Measurements from ENCODE around the gene NIPBL.

Gene NIPBL

GRCh38 chr5:36988396-36988795 lies 111.8 kb downstream of the NIPBL start:
- H3K18ac ChIP-seq (ENCODE audit: low read length): no peak overlapping the region
- H4K8ac ChIP-seq (ENCODE audit: low read depth, low read length): no peak overlapping the region
- no peaks in the 10 kb centered on the region for H3K4me1 ChIP-seq (ENCODE audit: control insufficient read depth in 2 of 2, insufficient read depth in 1 of 2, low read depth in 1 of 2, low read length in 2 of 2)
- H3K4ac ChIP-seq (ENCODE audit: low read length): no peak overlapping the region
- no peak overlapping the region for H3K14ac ChIP-seq (ENCODE audit: low read length)
- H3K36me3 ChIP-seq (replicated peaks in 1 of 2; ENCODE audit: control insufficient read depth in 2 of 2, insufficient read depth in 2 of 2, low read length in 2 of 2): peaks cover 0 to 35% of the 10 kb centered on the region in 2 donors
- H2BK12ac ChIP-seq (ENCODE audit: low read length): no peak overlapping the region
- H3K4me2 ChIP-seq (ENCODE audit: insufficient read depth, low read length, poor library complexity, severe bottlenecking): no peak overlapping the region
- H3K4me3 ChIP-seq (ENCODE audit: low read length in 2 of 2): no peak overlapping the region
- H2BK15ac ChIP-seq (ENCODE audit: low read length): no peak overlapping the region
- H2BK5ac ChIP-seq (ENCODE audit: low read length): no peak overlapping the region
- no peaks in the 10 kb centered on the region for H3K9me3 ChIP-seq (replicated peaks in 1 of 2; ENCODE audit: control insufficient read depth in 2 of 2, insufficient read depth in 1 of 2, low read depth in 1 of 2, low read length in 2 of 2)
- no peak overlapping the region for H4K91ac ChIP-seq (ENCODE audit: low read depth, low read length, poor library complexity)
- H3K27me3 ChIP-seq (ENCODE audit: control insufficient read depth in 3 of 3, insufficient read depth in 3 of 3, low read depth in 1 of 3, low read length in 3 of 3): no peaks in the 10 kb centered on the region
- no peak overlapping the region for H2BK120ac ChIP-seq (ENCODE audit: low read depth, low read length)
- H3K23ac ChIP-seq (ENCODE audit: low read depth, low read length, poor library complexity): no peak overlapping the region
- DNase-seq (ENCODE audit: low spot score): no peak
- no peak overlapping the region for H3K9ac ChIP-seq (ENCODE audit: low read depth, low read length, poor library complexity)
- no peak overlapping the region for H3K27ac ChIP-seq (replicated peaks; ENCODE audit: low read length)
- no peak overlapping the region for H2AK5ac ChIP-seq (ENCODE audit: low read depth, low read length)
- no peaks in the 10 kb centered on the region for H3K79me1 ChIP-seq (ENCODE audit: low read depth, low read length)
- no CpG with 5 or more reads among the region's 1 CpG for WGBS, 2 donors (ENCODE audit: extremely low coverage in 2 of 2, insufficient read length in 2 of 2, insufficient replicate concordance in 1 of 2)
- no peak overlapping the region for H2AFZ ChIP-seq (ENCODE audit: low read length)

DNA sequence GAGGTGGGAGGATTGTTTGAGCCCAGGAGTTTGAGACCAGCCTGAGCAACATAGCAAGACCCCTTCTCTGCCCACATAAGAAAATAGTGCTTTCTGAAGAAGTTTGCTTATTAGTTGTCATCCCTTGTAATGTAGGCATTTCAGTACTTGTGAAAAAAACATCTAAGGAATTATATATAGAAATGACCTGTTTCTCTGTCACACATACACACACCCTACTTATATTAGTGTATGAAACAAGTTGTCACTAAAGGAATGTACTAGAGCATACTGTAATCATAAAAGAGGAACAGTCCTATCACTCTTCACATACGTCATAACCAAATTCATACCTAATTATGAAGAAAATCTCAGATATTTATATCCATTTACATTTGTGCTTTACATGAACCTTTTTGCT lies 122.0 kb downstream of the NIPBL start:
- peaks cover 3 to 85% of the 10 kb centered on the region in 2 donors for H3K36me3 ChIP-seq (replicated peaks in 1 of 2; ENCODE audit: control insufficient read depth in 2 of 2, insufficient read depth in 2 of 2, low read length in 2 of 2)
- no peak overlapping the region for H4K91ac ChIP-seq (ENCODE audit: low read depth, low read length, poor library complexity)
- H2BK12ac ChIP-seq (ENCODE audit: low read length): no peak overlapping the region
- no peak overlapping the region for H2BK5ac ChIP-seq (ENCODE audit: low read length)
- no peak overlapping the region for H3K23ac ChIP-seq (ENCODE audit: low read depth, low read length, poor library complexity)
- H3K4me3 ChIP-seq (ENCODE audit: low read length in 2 of 2): no peak overlapping the region
- no peak overlapping the region for H3K18ac ChIP-seq (ENCODE audit: low read length)
- no peak for DNase-seq (ENCODE audit: low spot score)
- no peak overlapping the region for H3K4me2 ChIP-seq (ENCODE audit: insufficient read depth, low read length, poor library complexity, severe bottlenecking)
- no peak overlapping the region for H3K4ac ChIP-seq (ENCODE audit: low read length)
- no peaks in the 10 kb centered on the region for H3K4me1 ChIP-seq (ENCODE audit: control insufficient read depth in 2 of 2, insufficient read depth in 1 of 2, low read depth in 1 of 2, low read length in 2 of 2)
- H3K27me3 ChIP-seq (ENCODE audit: control insufficient read depth in 3 of 3, insufficient read depth in 3 of 3, low read depth in 1 of 3, low read length in 3 of 3): no peaks in the 10 kb centered on the region
- no peak overlapping the region for H3K27ac ChIP-seq (replicated peaks; ENCODE audit: low read length)
- H2BK15ac ChIP-seq (ENCODE audit: low read length): no peak overlapping the region
- H2AFZ ChIP-seq (ENCODE audit: low read length): no peak overlapping the region
- WGBS, 2 donors (ENCODE audit: extremely low coverage in 2 of 2, insufficient read length in 2 of 2, insufficient replicate concordance in 1 of 2): no CpG with 5 or more reads among the region's 1 CpG
- no peaks in the 10 kb centered on the region for H3K9me3 ChIP-seq (replicated peaks in 1 of 2; ENCODE audit: control insufficient read depth in 2 of 2, insufficient read depth in 1 of 2, low read depth in 1 of 2, low read length in 2 of 2)
- no peak overlapping the region for H3K9ac ChIP-seq (ENCODE audit: low read depth, low read length, poor library complexity)
- H4K8ac ChIP-seq (ENCODE audit: low read depth, low read length): no peak overlapping the region
- H3K79me1 ChIP-seq (ENCODE audit: low read depth, low read length): no peaks in the 10 kb centered on the region
- H3K14ac ChIP-seq (ENCODE audit: low read length): no peak overlapping the region
- no peak overlapping the region for H2AK5ac ChIP-seq (ENCODE audit: low read depth, low read length)
- no peak overlapping the region for H2BK120ac ChIP-seq (ENCODE audit: low read depth, low read length)

DNA sequence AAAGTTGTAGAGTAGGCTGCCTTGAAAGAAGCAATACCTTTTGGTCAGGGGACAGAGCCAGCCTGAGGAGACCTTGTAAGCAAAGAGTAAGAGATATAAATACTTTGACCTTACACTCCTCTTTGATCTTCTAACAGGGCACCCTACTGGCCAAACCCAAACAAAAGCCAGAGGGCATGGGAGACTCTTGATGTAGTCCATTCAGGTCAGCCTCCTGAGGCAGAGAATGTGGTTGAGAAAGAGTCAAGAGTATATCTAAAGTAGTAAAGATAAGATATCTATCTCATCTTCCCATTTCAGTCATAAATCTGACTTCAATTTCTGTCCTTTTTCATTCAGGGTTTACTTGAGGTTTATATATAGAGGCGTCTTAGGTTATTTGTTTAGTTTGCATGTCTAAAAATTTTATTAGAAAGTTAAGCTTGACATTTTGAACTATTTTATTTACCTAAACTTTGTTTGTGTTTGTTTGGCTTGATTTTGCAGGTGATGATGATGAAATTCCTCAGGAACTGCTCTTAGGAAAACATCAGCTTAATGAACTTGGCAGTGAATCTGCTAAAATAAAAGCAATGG lies 125.7 kb downstream of the NIPBL start:
- no peak overlapping the region for H3K14ac ChIP-seq (ENCODE audit: low read length)
- H3K18ac ChIP-seq (ENCODE audit: low read length): no peak overlapping the region
- no peak for DNase-seq (ENCODE audit: low spot score)
- no peak overlapping the region for H3K27ac ChIP-seq (replicated peaks; ENCODE audit: low read length)
- H3K4me3 ChIP-seq (ENCODE audit: low read length in 2 of 2): no peak overlapping the region
- H2BK120ac ChIP-seq (ENCODE audit: low read depth, low read length): no peak overlapping the region
- no CpG with 5 or more reads among the region's 1 CpG for WGBS, 2 donors (ENCODE audit: extremely low coverage in 2 of 2, insufficient read length in 2 of 2, insufficient replicate concordance in 1 of 2)
- H2BK12ac ChIP-seq (ENCODE audit: low read length): no peak overlapping the region
- H3K4me1 ChIP-seq (ENCODE audit: control insufficient read depth in 2 of 2, insufficient read depth in 1 of 2, low read depth in 1 of 2, low read length in 2 of 2): no peaks in the 10 kb centered on the region
- H3K4ac ChIP-seq (ENCODE audit: low read length): no peak overlapping the region
- no peak overlapping the region for H4K91ac ChIP-seq (ENCODE audit: low read depth, low read length, poor library complexity)
- H3K36me3 ChIP-seq (replicated peaks in 1 of 2; ENCODE audit: control insufficient read depth in 2 of 2, insufficient read depth in 2 of 2, low read length in 2 of 2): peaks cover 3 to 97% of the 10 kb centered on the region in 2 donors
- H2AFZ ChIP-seq (ENCODE audit: low read length): no peak overlapping the region
- H3K9me3 ChIP-seq (replicated peaks in 1 of 2; ENCODE audit: control insufficient read depth in 2 of 2, insufficient read depth in 1 of 2, low read depth in 1 of 2, low read length in 2 of 2): no peaks in the 10 kb centered on the region
- H2AK5ac ChIP-seq (ENCODE audit: low read depth, low read length): no peak overlapping the region
- no peaks in the 10 kb centered on the region for H3K27me3 ChIP-seq (ENCODE audit: control insufficient read depth in 3 of 3, insufficient read depth in 3 of 3, low read depth in 1 of 3, low read length in 3 of 3)
- no peaks in the 10 kb centered on the region for H3K79me1 ChIP-seq (ENCODE audit: low read depth, low read length)
- H3K4me2 ChIP-seq (ENCODE audit: insufficient read depth, low read length, poor library complexity, severe bottlenecking): no peak overlapping the region
- no peak overlapping the region for H4K8ac ChIP-seq (ENCODE audit: low read depth, low read length)
- no peak overlapping the region for H3K23ac ChIP-seq (ENCODE audit: low read depth, low read length, poor library complexity)
- no peak overlapping the region for H2BK5ac ChIP-seq (ENCODE audit: low read length)
- no peak overlapping the region for H2BK15ac ChIP-seq (ENCODE audit: low read length)
- H3K9ac ChIP-seq (ENCODE audit: low read depth, low read length, poor library complexity): no peak overlapping the region

DNA sequence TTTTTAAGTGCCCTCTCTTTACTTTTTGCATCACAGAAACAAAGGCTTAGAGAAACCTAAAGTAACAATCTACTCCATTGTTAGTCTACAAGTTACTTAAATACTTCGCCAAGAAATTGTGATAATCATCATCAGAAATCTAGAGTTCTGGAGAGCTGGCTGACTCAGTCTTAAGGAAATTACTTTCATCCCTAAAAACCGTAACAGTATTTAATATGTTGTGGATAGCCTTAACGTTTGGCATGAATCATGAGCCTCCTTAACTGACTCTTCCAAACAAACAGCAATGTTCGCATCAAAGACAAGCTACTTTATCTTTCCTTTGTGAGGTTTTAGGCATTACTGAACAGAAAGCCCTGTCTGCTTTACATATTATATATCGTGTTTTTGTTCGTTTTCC lies 128.7 kb downstream of the NIPBL start:
- Histone ChIP-seq H2BK5ac (ENCODE audit: low read length) (no peak overlapping the region), H3K14ac (ENCODE audit: low read length) (no peak overlapping the region), H4K8ac (ENCODE audit: low read depth, low read length) (no peak overlapping the region), H2BK12ac (ENCODE audit: low read length) (no peak overlapping the region), H2BK15ac (ENCODE audit: low read length) (no peak overlapping the region), H3K9me3 (replicated peaks in 1 of 2; ENCODE audit: control insufficient read depth in 2 of 2, insufficient read depth in 1 of 2, low read depth in 1 of 2, low read length in 2 of 2) (no peaks in the 10 kb centered on the region), H4K91ac (ENCODE audit: low read depth, low read length, poor library complexity) (no peak overlapping the region), H3K79me1 (ENCODE audit: low read depth, low read length) (no peaks in the 10 kb centered on the region), H3K27ac (replicated peaks; ENCODE audit: low read length) (no peak overlapping the region), H3K4me1 (ENCODE audit: control insufficient read depth in 2 of 2, insufficient read depth in 1 of 2, low read depth in 1 of 2, low read length in 2 of 2) (no peaks in the 10 kb centered on the region), H2AFZ (ENCODE audit: low read length) (no peak overlapping the region), H3K23ac (ENCODE audit: low read depth, low read length, poor library complexity) (no peak overlapping the region), H2AK5ac (ENCODE audit: low read depth, low read length) (no peak overlapping the region), H2BK120ac (ENCODE audit: low read depth, low read length) (no peak overlapping the region), H3K36me3 (replicated peaks in 1 of 2; ENCODE audit: control insufficient read depth in 2 of 2, insufficient read depth in 2 of 2, low read length in 2 of 2) (peaks cover 5 to 99% of the 10 kb centered on the region in 2 donors), H3K4me3 (ENCODE audit: low read length in 2 of 2) (no peak overlapping the region), H3K4me2 (ENCODE audit: insufficient read depth, low read length, poor library complexity, severe bottlenecking) (no peak overlapping the region), H3K27me3 (ENCODE audit: control insufficient read depth in 3 of 3, insufficient read depth in 3 of 3, low read depth in 1 of 3, low read length in 3 of 3) (no peaks in the 10 kb centered on the region), H3K4ac (ENCODE audit: low read length) (no peak overlapping the region), H3K18ac (ENCODE audit: low read length) (no peak overlapping the region), H3K9ac (ENCODE audit: low read depth, low read length, poor library complexity) (no peak overlapping the region)
- DNase-seq (ENCODE audit: low spot score): no peak
- no CpG with 5 or more reads among the region's 6 CpGs for WGBS, 2 donors (ENCODE audit: extremely low coverage in 2 of 2, insufficient read length in 2 of 2, insufficient replicate concordance in 1 of 2)
